Measurements from ENCODE around the gene GPR39. TPM values are rescaled to one million over a fixed set of nuclear protein-coding genes. Genes with fewer than 3 reads are reported as not detected.
A peak's percentile ranks its signal among the peaks of the same experiment; 100 is the strongest.

Gene GPR39
- polyA plus RNA-seq, 2 of the 4 experiments (the other 2 are of a cell fraction) = 11.3 to 11.8 TPM

DNA sequence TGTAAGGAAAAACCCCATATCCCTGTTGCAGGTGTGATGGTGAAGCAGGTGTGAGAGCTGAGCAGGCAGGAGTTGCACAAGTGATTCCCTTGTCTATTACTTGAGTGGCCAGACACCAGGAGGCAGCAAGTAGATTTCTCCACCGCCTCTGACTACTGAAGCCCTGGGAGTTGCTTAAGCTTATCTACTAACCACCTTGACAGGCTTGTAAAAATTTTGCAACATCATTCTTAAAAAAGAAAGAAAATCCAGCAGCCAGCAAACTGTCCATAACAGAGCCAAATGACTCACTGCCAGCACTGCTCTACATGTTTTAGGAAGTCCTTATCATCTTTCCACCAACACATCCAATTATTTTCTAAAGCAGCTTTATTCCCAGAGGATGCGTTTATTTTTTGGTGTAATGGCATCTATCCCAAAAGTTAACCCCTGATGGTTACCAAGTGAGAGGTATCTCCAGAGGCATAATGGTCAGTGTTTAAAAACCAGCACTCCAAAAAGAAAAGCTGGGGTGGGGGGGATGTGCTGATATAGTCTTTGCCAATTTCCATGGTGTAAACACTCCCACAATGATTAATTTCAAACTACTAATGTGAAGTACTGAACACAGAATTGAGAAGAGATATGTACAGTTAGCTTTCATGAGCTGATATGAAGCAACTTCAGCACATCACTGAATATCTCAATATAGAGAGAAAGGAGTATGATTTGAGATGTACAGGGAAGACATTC, 16.3 kb upstream of the GPR39 start:
- Histone ChIP-seq H3K4me2 (no peak overlapping the region), H3K27ac (no peak overlapping the region), H3K9me3 (no peaks in the 10 kb centered on the region), H3K4me1 (no peaks in the 10 kb centered on the region), H3K4me3 (no peak overlapping the region)
- no peak for TF ChIP-seq FOSL2 (IDR thresholded peaks at IDR 0.05)
- TF ChIP-seq FOSL2 (CRISPR knock-in tag; IDR thresholded peaks at IDR 0.05) = no peak
- no peak for TF ChIP-seq JUNB (IDR thresholded peaks at IDR 0.05)
- TF ChIP-seq ZFP36 (IDR thresholded peaks at IDR 0.05; ENCODE audit: borderline replicate concordance, partially characterized antibody) = no peak
- FAIRE-seq (no peak), DNase-seq (ENCODE audit: low read depth in 1 of 2, low spot score in 1 of 2) (peak in 1 of 2 experiments; percentile 26), ATAC-seq (peak in 1 of 2 experiments; percentile 66; a peak in 2 of 6 replicates)
- ChIA-PET POLR2A (interaction anchor here (1.3 kb wide), 1 partner anchor 16 kb away, joined by 6 read pairs; the partner anchor contains the start of gene GPR39), CTCF (interaction anchor here (1.0 to 1.8 kb wide), 2 partner anchors 11 to 16 kb away, joined by 3 to 6 read pairs; partner anchors contain the start of gene GPR39)
- WGBS (ENCODE audit: missing lambda C conversion rate) = 24% methylated on average over 2 of the region's 2 CpGs

DNA sequence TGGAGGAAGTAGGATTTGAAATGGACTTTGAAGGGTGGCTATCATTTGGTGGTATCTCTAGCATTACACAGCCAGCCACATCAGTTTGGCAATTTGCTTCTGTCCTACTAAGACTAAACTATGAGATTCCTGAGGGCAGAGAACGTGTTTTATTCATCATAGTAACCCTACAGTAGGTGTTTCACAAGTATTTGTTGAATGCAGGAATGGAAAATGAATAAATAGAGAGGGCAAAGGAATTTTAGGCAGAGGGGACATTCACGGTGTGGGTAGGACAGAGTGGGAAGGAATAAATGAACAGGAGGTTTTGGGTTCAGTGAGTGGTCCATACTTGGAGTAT, 15.7 kb upstream of the GPR39 start:
- Histone ChIP-seq H3K4me1 (no peaks in the 10 kb centered on the region), H3K4me2 (no peak overlapping the region), H3K27ac (no peak overlapping the region), H3K9me3 (no peaks in the 10 kb centered on the region), H3K4me3 (no peak overlapping the region)
- no peak for DNase-seq (ENCODE audit: low read depth in 1 of 2, low spot score in 1 of 2)
- WGBS (ENCODE audit: missing lambda C conversion rate) = 18% methylated on average over 2 of the region's 2 CpGs
- no peak for FAIRE-seq
- ChIA-PET POLR2A (interaction anchor here (1.3 kb wide), 1 partner anchor 15 kb away, joined by 6 read pairs; the partner anchor contains the start of gene GPR39), CTCF (interaction anchor here (1.6 to 1.8 kb wide), 2 partner anchors 15 to 16 kb away, joined by 4 to 6 read pairs; partner anchors contain the start of gene GPR39)
- TF ChIP-seq, protein P1, sequence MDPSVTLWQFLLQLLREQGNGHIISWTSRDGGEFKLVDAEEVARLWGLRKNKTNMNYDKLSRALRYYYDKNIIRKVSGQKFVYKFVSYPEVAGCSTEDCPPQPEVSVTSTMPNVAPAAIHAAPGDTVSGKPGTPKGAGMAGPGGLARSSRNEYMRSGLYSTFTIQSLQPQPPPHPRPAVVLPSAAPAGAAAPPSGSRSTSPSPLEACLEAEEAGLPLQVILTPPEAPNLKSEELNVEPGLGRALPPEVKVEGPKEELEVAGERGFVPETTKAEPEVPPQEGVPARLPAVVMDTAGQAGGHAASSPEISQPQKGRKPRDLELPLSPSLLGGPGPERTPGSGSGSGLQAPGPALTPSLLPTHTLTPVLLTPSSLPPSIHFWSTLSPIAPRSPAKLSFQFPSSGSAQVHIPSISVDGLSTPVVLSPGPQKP (IDR thresholded peaks at IDR 0.05; ENCODE audit: low read depth, low read length) = no peak
- TF ChIP-seq EHMT2 (IDR thresholded peaks at IDR 0.05; ENCODE audit: low read depth) (no peak), RAD21 (conservative IDR thresholded peaks at IDR 0.05 in 1 of 2, IDR thresholded peaks at IDR 0.05 in 1 of 2) (no peak), HOXB5 (CRISPR knock-in tag; IDR thresholded peaks at IDR 0.05) (no peak), EP300 (IDR thresholded peaks at IDR 0.05) (no peak), NPAS2 (CRISPR knock-in tag; IDR thresholded peaks at IDR 0.05; ENCODE audit: borderline replicate concordance) (no peak), ZNF302 (CRISPR knock-in tag; IDR thresholded peaks at IDR 0.05) (no peak), POLR2A (IDR thresholded peaks at IDR 0.05; ENCODE audit: low read length) (no peak), CEBPB (IDR thresholded peaks at IDR 0.05) (no peak), EHF (CRISPR knock-in tag; IDR thresholded peaks at IDR 0.05) (no peak), HOXB13 (CRISPR knock-in tag; IDR thresholded peaks at IDR 0.05; ENCODE audit: low read depth) (no peak), GATA3 (IDR thresholded peaks at IDR 0.05; ENCODE audit: borderline replicate concordance) (no peak)
- TF ChIP-seq, protein P2, sequence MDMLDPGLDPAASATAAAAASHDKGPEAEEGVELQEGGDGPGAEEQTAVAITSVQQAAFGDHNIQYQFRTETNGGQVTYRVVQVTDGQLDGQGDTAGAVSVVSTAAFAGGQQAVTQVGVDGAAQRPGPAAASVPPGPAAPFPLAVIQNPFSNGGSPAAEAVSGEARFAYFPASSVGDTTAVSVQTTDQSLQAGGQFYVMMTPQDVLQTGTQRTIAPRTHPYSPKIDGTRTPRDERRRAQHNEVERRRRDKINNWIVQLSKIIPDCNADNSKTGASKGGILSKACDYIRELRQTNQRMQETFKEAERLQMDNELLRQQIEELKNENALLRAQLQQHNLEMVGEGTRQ (IDR thresholded peaks at IDR 0.05) = no peak
- ATAC-seq = no peak

DNA sequence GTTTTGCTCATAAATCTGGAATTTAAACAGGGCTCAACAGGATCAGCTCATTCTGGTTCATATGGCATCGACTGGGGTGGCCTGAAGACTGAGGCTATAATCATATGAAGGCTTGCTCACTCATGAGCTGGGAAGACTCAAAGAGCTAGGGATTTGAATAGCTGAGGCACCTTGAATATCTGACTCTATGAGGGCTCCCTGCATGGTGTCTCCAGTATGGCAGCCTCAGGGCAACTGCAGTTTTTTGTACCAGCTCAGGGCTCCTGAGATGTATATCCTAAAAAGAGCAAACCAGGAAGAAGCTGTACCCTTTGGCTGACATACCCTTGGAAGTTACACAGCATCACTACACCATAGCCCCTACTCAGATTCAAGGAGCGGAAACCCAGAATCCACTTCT, 15.3 kb upstream of the GPR39 start:
- TF ChIP-seq PHF8 (IDR thresholded peaks at IDR 0.05; ENCODE audit: borderline replicate concordance, low read depth) (no peak), CEBPB (IDR thresholded peaks at IDR 0.05) (no peak), NPAS2 (CRISPR knock-in tag; IDR thresholded peaks at IDR 0.05; ENCODE audit: borderline replicate concordance) (no peak)
- TF ChIP-seq, protein P3, sequence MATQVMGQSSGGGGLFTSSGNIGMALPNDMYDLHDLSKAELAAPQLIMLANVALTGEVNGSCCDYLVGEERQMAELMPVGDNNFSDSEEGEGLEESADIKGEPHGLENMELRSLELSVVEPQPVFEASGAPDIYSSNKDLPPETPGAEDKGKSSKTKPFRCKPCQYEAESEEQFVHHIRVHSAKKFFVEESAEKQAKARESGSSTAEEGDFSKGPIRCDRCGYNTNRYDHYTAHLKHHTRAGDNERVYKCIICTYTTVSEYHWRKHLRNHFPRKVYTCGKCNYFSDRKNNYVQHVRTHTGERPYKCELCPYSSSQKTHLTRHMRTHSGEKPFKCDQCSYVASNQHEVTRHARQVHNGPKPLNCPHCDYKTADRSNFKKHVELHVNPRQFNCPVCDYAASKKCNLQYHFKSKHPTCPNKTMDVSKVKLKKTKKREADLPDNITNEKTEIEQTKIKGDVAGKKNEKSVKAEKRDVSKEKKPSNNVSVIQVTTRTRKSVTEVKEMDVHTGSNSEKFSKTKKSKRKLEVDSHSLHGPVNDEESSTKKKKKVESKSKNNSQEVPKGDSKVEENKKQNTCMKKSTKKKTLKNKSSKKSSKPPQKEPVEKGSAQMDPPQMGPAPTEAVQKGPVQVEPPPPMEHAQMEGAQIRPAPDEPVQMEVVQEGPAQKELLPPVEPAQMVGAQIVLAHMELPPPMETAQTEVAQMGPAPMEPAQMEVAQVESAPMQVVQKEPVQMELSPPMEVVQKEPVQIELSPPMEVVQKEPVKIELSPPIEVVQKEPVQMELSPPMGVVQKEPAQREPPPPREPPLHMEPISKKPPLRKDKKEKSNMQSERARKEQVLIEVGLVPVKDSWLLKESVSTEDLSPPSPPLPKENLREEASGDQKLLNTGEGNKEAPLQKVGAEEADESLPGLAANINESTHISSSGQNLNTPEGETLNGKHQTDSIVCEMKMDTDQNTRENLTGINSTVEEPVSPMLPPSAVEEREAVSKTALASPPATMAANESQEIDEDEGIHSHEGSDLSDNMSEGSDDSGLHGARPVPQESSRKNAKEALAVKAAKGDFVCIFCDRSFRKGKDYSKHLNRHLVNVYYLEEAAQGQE (IDR thresholded peaks at IDR 0.05) = no peak
- WGBS (ENCODE audit: missing lambda C conversion rate) = 72% methylated on average over 2 of the region's 2 CpGs
- H3K4me1 ChIP-seq = no peaks in the 10 kb centered on the region
- no peak overlapping the region for H3K4me3 ChIP-seq
- no peak for ATAC-seq
- no peak for DNase-seq (ENCODE audit: low read depth in 1 of 2, low spot score in 1 of 2)
- ChIA-PET CTCF (interaction anchor here (1.6 kb wide), 1 partner anchor 15 kb away, joined by 4 read pairs; the partner anchor contains the start of gene GPR39), POLR2A (no interaction called here)
- H3K4me2 ChIP-seq = no peak overlapping the region
- H3K9me3 ChIP-seq = no peaks in the 10 kb centered on the region
- no peak overlapping the region for H3K27ac ChIP-seq
- FAIRE-seq = no peak

Data from A549 (cell line).